Activated CD4-positive, alpha-beta T cell treated with anti-CD3 and anti-CD28 coated beads, Interleukin-2, amount 10 ng/mL, durations not matched to agents 24 days and 14 days (primary cell): ENCODE results near the gene CHKA. TPM values are rescaled to one million over a fixed set of nuclear protein-coding genes. Genes with fewer than 3 reads are reported as not detected.
A peak's percentile ranks its signal among the peaks of the same experiment; 100 is the strongest.

Experiments
- DNase-seq: peaks from one replicate; pipeline ENCODE4 v3.0.0; 2022
- H3K27ac Mint-ChIP-seq: one replicate; pipeline ENCODE4 v1.8.0; 2022; ENCODE audit warnings: mild to moderate bottlenecking, mixed read lengths
- H3K27me3 Mint-ChIP-seq: one replicate; pipeline ENCODE4 v1.8.0; 2022; ENCODE audit warnings: mixed read lengths
- H3K36me3 Mint-ChIP-seq: one replicate; pipeline ENCODE4 v1.8.0; 2022; ENCODE audit warnings: low read depth, mild to moderate bottlenecking, mixed read lengths
- H3K4me1 Mint-ChIP-seq: one replicate; pipeline ENCODE4 v1.8.0; 2021; ENCODE audit warnings: mixed read lengths
- H3K4me3 Mint-ChIP-seq: one replicate; pipeline ENCODE4 v1.8.0; 2022; ENCODE audit warnings: mild to moderate bottlenecking, moderate library complexity, mixed read lengths
- H3K9me3 Mint-ChIP-seq: one replicate; pipeline ENCODE4 v1.8.0; 2021; ENCODE audit warnings: mixed read lengths
- intact Hi-C: fragments of 100-400 bp; cut with micrococcal nuclease; formaldehyde crosslinking; loops from one replicate; pipeline ENCODE4 v1.15.1; 2023
- total RNA-seq: library from RNA; stranded (reverse); gene quantifications from 2 replicates; pipeline ENCODE4 v1.2.3, GENCODE V29; 2022

The CHKA gene
- total RNA-seq, 1 donor from 2014 or later: 15.1 TPM

- H3K4me1 Mint-ChIP-seq: peaks cover 21% of the 10 kb centered on the region
- H3K27me3 Mint-ChIP-seq: no peaks in the 10 kb centered on the region
- intact Hi-C loops: loop anchor here (10.0 kb wide), 2 partner anchors 177 to 763 kb away; partner anchors contain the start of gene KMT5B
- peak overlapping the region; percentile 54 for H3K4me3 Mint-ChIP-seq
- DNase-seq: no peak
- peak overlapping the region; percentile 89 for H3K27ac Mint-ChIP-seq
- H3K36me3 Mint-ChIP-seq: peaks cover 4% of the 10 kb centered on the region
- H3K9me3 Mint-ChIP-seq: no peaks in the 10 kb centered on the region
Observed at GRCh38 chr11:68037411-68038225, 83.6 kb downstream of the CHKA start.

GRCh38 chr11:68036717-68037239 is 84.4 kb downstream of the CHKA start:
- intact Hi-C loops: loop anchor here (10.0 kb wide), 2 partner anchors 178 to 762 kb away; partner anchors contain the start of gene KMT5B
- Mint-ChIP-seq H3K4me3 (peak overlapping the region; percentile 51), H3K36me3 (peaks cover 4% of the 10 kb centered on the region), H3K27me3 (no peaks in the 10 kb centered on the region), H3K4me1 (peaks cover 22% of the 10 kb centered on the region), H3K27ac (peak overlapping the region; percentile 89), H3K9me3 (no peaks in the 10 kb centered on the region)
- peak; percentile 71 for DNase-seq

- peaks cover 7% of the 10 kb centered on the region for H3K36me3 Mint-ChIP-seq
- H3K9me3 Mint-ChIP-seq: no peaks in the 10 kb centered on the region
- H3K27ac Mint-ChIP-seq: peak overlapping the region; percentile 89
- no peaks in the 10 kb centered on the region for H3K27me3 Mint-ChIP-seq
- H3K4me1 Mint-ChIP-seq: peaks cover 25% of the 10 kb centered on the region
- no peak overlapping the region for H3K4me3 Mint-ChIP-seq
- no peak for DNase-seq
- intact Hi-C loops: loop anchor here (10.0 kb wide), 2 partner anchors 179 to 761 kb away; partner anchors contain the start of gene KMT5B
Observed at GRCh38 chr11:68036141-68036716, 85.0 kb downstream of the CHKA start.

GRCh38 chr11:68035266-68035876 is 85.8 kb downstream of the CHKA start:
- H3K4me3 Mint-ChIP-seq: no peak overlapping the region
- H3K27ac Mint-ChIP-seq: no peak overlapping the region
- H3K9me3 Mint-ChIP-seq: no peaks in the 10 kb centered on the region
- intact Hi-C loops: loop anchor here (10.0 kb wide), 2 partner anchors 179 to 761 kb away; partner anchors contain the start of gene KMT5B
- peaks cover 25% of the 10 kb centered on the region for H3K4me1 Mint-ChIP-seq
- peaks cover 7% of the 10 kb centered on the region for H3K36me3 Mint-ChIP-seq
- no peaks in the 10 kb centered on the region for H3K27me3 Mint-ChIP-seq
- DNase-seq: no peak

GRCh38 chr11:68033708-68034045 is 87.5 kb downstream of the CHKA start:
- no peaks in the 10 kb centered on the region for H3K27me3 Mint-ChIP-seq
- peaks cover 31% of the 10 kb centered on the region for H3K4me1 Mint-ChIP-seq
- no peak overlapping the region for H3K27ac Mint-ChIP-seq
- DNase-seq: no peak
- peaks cover 7% of the 10 kb centered on the region for H3K36me3 Mint-ChIP-seq
- intact Hi-C loops: loop anchor here (5.0 to 10.0 kb wide), 4 partner anchors 89 to 759 kb away; partner anchors contain the start of genes CHKA, KMT5B and PPP6R3
- no peak overlapping the region for H3K4me3 Mint-ChIP-seq
- H3K9me3 Mint-ChIP-seq: no peaks in the 10 kb centered on the region

GRCh38 chr11:68032997-68033707 is 88.0 kb downstream of the CHKA start:
- DNase-seq: no peak
- Mint-ChIP-seq H3K4me3 (no peak overlapping the region), H3K27ac (no peak overlapping the region), H3K36me3 (peaks cover 7% of the 10 kb centered on the region), H3K27me3 (no peaks in the 10 kb centered on the region), H3K9me3 (no peaks in the 10 kb centered on the region), H3K4me1 (peaks cover 31% of the 10 kb centered on the region)
- intact Hi-C loops: loop anchor here (5.0 to 10.0 kb wide), 4 partner anchors 89 to 758 kb away; partner anchors contain the start of genes CHKA, KMT5B and PPP6R3

GRCh38 chr11:68032003-68032402 is 89.2 kb downstream of the CHKA start:
- H3K9me3 Mint-ChIP-seq: no peaks in the 10 kb centered on the region

GRCh38 chr11:68031144-68031464 is 90.1 kb downstream of the CHKA start:
- Mint-ChIP-seq H3K9me3 (no peaks in the 10 kb centered on the region), H3K36me3 (peaks cover 7% of the 10 kb centered on the region), H3K27ac (peak overlapping the region; percentile 87), H3K27me3 (no peaks in the 10 kb centered on the region), H3K4me3 (peak overlapping the region; percentile 84), H3K4me1 (peaks cover 23% of the 10 kb centered on the region)
- intact Hi-C loops: loop anchor here (5.0 to 10.0 kb wide), 4 partner anchors 91 to 756 kb away; partner anchors contain the start of genes CHKA, KMT5B and PPP6R3
- no peak for DNase-seq

More at GRCh38 chr11:68032003-68032402, 89.2 kb downstream of the CHKA start:
- H3K4me1 Mint-ChIP-seq: peaks cover 28% of the 10 kb centered on the region
- H3K27me3 Mint-ChIP-seq: no peaks in the 10 kb centered on the region
- peak overlapping the region; percentile 84 for H3K4me3 Mint-ChIP-seq
- H3K27ac Mint-ChIP-seq: peak overlapping the region; percentile 87
- intact Hi-C loops: loop anchor here (5.0 to 10.0 kb wide), 4 partner anchors 90 to 757 kb away; partner anchors contain the start of genes CHKA, KMT5B and PPP6R3
- H3K36me3 Mint-ChIP-seq: peaks cover 7% of the 10 kb centered on the region
- no peak for DNase-seq

- no peaks in the 10 kb centered on the region for H3K9me3 Mint-ChIP-seq
- peak within 1 kb of the TSS; percentile 84 for H3K4me3 Mint-ChIP-seq
- no peaks in the 10 kb centered on the region for H3K27me3 Mint-ChIP-seq
- intact Hi-C loops: loop anchor here (1.0 to 10.0 kb wide), 6 partner anchors 10 to 756 kb away; partner anchors contain the start of genes CHKA, KMT5B, PPP6R3 and UNC93B1
- H3K4me1 Mint-ChIP-seq: peaks cover 23% of the 10 kb centered on the region
- peak within 1 kb of the TSS; percentile 87 for H3K27ac Mint-ChIP-seq
- peak; percentile 99 for DNase-seq
- peaks cover 7% of the 10 kb centered on the region for H3K36me3 Mint-ChIP-seq
Observed at GRCh38 chr11:68030318-68031143, 90.7 kb downstream of the CHKA start, which contains the start of gene NDUFS8. NDUFS8 (plus strand) TSS chr11:68030681; CDS start chr11:68032152, 1,471 bp downstream.

- H3K4me1 Mint-ChIP-seq: peaks cover 20% of the 10 kb centered on the region
- peak overlapping the region; percentile 87 for H3K27ac Mint-ChIP-seq
- peaks cover 6% of the 10 kb centered on the region for H3K36me3 Mint-ChIP-seq
- intact Hi-C loops: no loop called here
- peak overlapping the region; percentile 84 for H3K4me3 Mint-ChIP-seq
- H3K27me3 Mint-ChIP-seq: no peaks in the 10 kb centered on the region
- no peak for DNase-seq
- H3K9me3 Mint-ChIP-seq: no peaks in the 10 kb centered on the region
Observed at GRCh38 chr11:68028802-68029545, 92.2 kb downstream of the CHKA start.

GRCh38 chr11:68027667-68028066 is 93.5 kb downstream of the CHKA start:
- Mint-ChIP-seq H3K9me3 (no peaks in the 10 kb centered on the region), H3K27ac (no peak overlapping the region), H3K36me3 (peaks cover 3% of the 10 kb centered on the region), H3K4me1 (peaks cover 20% of the 10 kb centered on the region), H3K27me3 (no peaks in the 10 kb centered on the region), H3K4me3 (no peak overlapping the region)
- DNase-seq: no peak
- intact Hi-C loops: no loop called here
